ENCODE results near the gene IL36RN.

IL36RN gene

GRCh38 chr2:113058998-113059960 is at the start of gene IL36RN:
TSS of gene IL36RN (plus strand) at chr2:113059198. CDS start at chr2:113059439, 241 bp downstream.
- no peak for DNase-seq (ENCODE audit: low read depth)

- DNase-seq (ENCODE audit: low read depth) = no peak
Measured at GRCh38 chr2:113009622-113010021, 49.4 kb upstream of the IL36RN start.

GRCh38 chr2:113010088-113010487 is 48.9 kb upstream of the IL36RN start:
- DNase-seq (ENCODE audit: low read depth) = no peak

GRCh38 chr2:113011108-113011507 is 47.9 kb upstream of the IL36RN start:
- no peak for DNase-seq (ENCODE audit: low read depth)

GRCh38 chr2:113012436-113013335 is 46.3 kb upstream of the IL36RN start:
- DNase-seq (ENCODE audit: low read depth) = no peak

- no peak for DNase-seq (ENCODE audit: low read depth)
Measured at GRCh38 chr2:113013336-113013661, 45.7 kb upstream of the IL36RN start.

GRCh38 chr2:113014067-113014466 is 44.9 kb upstream of the IL36RN start:
- no peak for DNase-seq (ENCODE audit: low read depth)

GRCh38 chr2:113015042-113015441 is 44.0 kb upstream of the IL36RN start:
- DNase-seq (ENCODE audit: low read depth) = no peak

GRCh38 chr2:113015655-113016054 is 43.3 kb upstream of the IL36RN start:
- no peak for DNase-seq (ENCODE audit: low read depth)

GRCh38 chr2:113018509-113018908 is 40.5 kb upstream of the IL36RN start:
- DNase-seq (ENCODE audit: low read depth) = no peak

GRCh38 chr2:113021312-113021711 is 37.7 kb upstream of the IL36RN start:
- DNase-seq (ENCODE audit: low read depth) = no peak

- DNase-seq (ENCODE audit: low read depth) = no peak
Measured at GRCh38 chr2:113024764-113025163, 34.2 kb upstream of the IL36RN start.

- no peak for DNase-seq (ENCODE audit: low read depth)
Measured at GRCh38 chr2:113025737-113026136, 33.3 kb upstream of the IL36RN start.

- no peak for DNase-seq (ENCODE audit: low read depth)
Measured at GRCh38 chr2:113027691-113028090, 31.3 kb upstream of the IL36RN start.

- no peak for DNase-seq (ENCODE audit: low read depth)
Measured at GRCh38 chr2:113028112-113028511, 30.9 kb upstream of the IL36RN start.

- DNase-seq (ENCODE audit: low read depth) = no peak
Measured at GRCh38 chr2:113032737-113033136, 26.3 kb upstream of the IL36RN start.

- DNase-seq (ENCODE audit: low read depth) = no peak
Measured at GRCh38 chr2:113034016-113034415, 25.0 kb upstream of the IL36RN start.

GRCh38 chr2:113036763-113037162 is 22.2 kb upstream of the IL36RN start:
- no peak for DNase-seq (ENCODE audit: low read depth)

- no peak for DNase-seq (ENCODE audit: low read depth)
Measured at GRCh38 chr2:113038291-113038690, 20.7 kb upstream of the IL36RN start.

GRCh38 chr2:113039158-113039557 is 19.8 kb upstream of the IL36RN start:
- DNase-seq (ENCODE audit: low read depth) = no peak

GRCh38 chr2:113039719-113040118 is 19.3 kb upstream of the IL36RN start:
- no peak for DNase-seq (ENCODE audit: low read depth)

GRCh38 chr2:113041871-113042270 is 17.1 kb upstream of the IL36RN start:
- no peak for DNase-seq (ENCODE audit: low read depth)

GRCh38 chr2:113046465-113046864 is 12.5 kb upstream of the IL36RN start:
- no peak for DNase-seq (ENCODE audit: low read depth)
